GM18526 (cell line): ENCODE measurements around the gene SORCS2.

Source experiments
- POLR2A ChIP-seq: IDR thresholded peaks from 3 replicates; pipeline ENCODE4 v1.6.1; 2011; ENCODE audit not compliant: insufficient read length; ENCODE audit errors: extremely low read depth

The SORCS2 gene

DNA sequence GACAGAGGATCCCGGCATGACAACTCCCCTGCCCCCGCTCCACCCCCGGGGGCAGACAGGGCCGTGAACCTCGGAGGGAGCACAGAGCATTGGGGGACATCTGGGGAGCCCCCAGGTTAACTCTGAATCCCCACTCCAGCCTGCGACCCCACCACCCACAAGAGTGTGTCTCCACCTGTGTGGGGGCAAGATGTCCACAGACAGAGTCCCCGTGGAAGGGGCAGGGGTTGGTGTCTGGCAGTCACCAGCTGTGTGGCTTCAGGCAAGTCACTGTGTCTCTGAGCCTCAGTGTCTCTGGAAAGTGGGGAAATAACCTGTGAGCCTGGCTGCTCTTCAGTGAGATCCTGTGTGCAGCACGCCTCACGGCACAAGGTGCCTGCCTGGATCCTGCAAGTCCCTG lies 508.3 kb downstream of the SORCS2 start:
- TF ChIP-seq POLR2A = no peak

DNA sequence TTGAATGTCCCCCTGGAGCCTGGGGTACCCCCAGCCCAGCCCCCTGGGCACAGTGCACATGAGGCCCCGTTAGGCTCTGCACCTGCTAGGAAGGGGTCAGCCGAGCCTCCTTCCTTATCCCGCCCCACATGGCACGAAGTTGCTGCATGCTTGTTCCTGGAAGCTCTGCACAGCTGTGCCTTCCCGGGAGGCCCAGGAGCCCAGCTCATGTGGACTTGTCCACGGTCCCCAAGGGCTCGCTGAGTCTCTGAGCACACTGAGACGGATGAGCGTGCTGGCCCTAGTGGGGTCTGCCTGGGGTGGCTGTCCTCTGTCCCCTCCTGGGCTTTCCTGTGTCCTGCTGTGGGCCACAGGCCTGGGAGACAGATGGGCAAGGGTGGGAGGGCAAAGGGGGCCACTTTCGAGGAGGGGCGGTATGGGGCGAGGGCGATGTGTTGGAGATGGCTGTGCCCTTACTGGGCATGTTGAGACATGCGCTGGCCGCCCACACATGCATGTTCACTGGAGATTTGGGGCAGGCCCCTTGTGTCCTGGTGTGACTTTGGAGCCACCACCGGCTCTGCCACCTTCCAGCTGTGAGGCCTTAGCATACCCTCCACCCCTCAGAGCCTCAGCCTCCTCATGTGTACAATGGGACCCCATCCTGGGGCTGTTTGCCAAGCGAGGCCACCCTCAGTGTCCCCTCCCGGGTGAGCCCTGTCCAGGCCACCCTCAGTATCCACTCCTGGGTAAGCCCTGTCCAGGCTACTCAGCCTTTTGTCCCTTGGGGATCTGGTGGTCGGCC lies 509.7 kb downstream of the SORCS2 start:
- no peak for TF ChIP-seq POLR2A

DNA sequence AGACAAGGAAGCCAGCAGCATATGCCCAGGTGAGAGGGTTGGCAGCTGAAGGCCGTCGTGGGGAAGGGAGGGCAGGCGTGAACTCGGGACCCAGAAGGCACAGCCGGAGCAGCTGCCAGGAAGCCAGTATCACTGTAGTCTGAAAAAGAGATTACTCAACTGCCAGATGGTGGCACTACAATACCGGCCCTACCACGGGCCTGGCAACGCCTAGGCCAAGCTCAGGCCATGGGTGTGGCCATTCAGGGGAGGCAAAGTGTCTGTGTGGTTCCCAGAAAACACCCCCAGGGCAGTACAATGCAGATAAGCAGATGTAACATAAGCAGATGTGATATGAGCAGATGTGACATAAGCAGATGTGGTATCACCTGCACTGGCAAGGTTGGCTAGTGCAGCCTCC lies 511.4 kb downstream of the SORCS2 start:
- no peak for TF ChIP-seq POLR2A

DNA sequence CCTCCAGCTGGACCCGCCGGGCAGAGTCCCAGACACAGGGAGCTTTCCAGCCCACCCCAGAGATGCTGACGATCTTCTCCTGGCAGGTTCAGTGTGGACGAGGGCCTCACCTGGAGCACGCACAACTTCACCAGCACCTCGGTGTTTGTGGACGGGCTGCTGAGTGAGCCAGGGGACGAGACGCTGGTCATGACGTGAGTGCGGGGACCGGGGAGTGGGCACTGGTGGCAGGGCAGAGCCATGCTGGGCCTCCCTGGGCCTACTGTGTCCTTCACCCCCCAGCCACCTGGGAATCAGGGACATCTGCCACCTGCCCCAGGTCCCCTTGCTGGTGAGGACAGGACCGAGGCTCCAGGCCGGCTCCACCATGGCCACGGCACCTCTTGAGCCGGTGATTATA lies 511.8 kb downstream of the SORCS2 start:
- no peak for TF ChIP-seq POLR2A

DNA sequence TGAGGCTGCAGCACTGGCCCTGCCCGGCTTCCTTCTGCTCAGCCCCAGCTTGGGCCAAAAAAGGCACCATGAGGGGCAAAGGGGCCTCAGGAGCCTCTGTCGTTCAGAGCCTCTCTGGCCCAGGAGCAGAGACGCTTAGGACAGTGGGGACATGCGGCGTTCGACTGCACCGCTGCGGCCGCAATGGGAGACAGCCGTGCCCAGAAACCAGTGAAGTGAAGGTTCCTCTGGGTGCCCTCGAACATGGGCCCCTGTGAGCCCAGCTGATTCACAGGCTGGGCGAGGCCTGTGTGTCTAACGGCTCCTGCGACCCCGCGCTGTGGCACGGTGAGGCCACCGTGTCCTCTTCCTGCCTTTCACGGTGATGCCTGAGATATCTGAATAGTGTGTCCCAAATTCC lies 512.3 kb downstream of the SORCS2 start:
- no peak for TF ChIP-seq POLR2A

DNA sequence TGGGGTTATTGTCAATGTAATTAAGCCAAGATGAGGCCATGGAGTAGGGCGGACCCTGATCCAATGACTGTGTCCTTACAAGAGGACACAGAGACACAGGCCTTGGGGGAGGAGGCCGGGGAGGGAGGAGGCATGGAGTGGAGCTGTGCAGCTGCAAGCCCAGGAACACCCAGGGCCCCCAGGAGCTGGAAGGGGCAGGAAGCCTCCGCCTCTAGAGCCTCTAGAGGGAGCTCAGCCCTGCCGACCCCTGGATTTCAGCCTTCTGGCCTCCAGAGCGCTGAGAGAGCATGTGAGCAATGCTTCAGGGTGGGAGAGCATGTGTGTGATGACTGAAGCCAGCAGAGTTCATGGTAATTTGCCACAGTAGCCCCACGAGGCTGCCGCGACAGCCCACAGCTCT lies 512.7 kb downstream of the SORCS2 start:
- no peak for TF ChIP-seq POLR2A

DNA sequence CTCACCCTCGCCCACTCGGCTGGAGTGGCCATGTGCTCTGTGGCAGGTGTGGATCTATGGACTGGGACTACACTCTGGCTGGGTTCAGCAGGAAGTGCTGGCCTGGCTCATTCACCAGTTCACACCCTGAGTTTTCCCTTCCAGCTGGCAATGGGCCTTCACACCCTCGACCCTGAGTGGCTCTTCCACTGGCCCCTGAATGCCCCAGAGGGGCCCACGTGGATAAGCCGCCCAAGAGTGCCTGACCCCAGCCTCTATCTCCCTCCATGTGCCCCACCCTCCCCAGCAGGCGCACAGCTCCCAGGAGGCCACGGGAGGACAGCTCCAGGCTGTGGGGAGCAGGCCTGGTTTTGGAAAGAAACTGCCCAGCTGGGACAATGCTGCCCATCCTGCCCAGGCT lies 513.3 kb downstream of the SORCS2 start:
- TF ChIP-seq POLR2A = no peak

DNA sequence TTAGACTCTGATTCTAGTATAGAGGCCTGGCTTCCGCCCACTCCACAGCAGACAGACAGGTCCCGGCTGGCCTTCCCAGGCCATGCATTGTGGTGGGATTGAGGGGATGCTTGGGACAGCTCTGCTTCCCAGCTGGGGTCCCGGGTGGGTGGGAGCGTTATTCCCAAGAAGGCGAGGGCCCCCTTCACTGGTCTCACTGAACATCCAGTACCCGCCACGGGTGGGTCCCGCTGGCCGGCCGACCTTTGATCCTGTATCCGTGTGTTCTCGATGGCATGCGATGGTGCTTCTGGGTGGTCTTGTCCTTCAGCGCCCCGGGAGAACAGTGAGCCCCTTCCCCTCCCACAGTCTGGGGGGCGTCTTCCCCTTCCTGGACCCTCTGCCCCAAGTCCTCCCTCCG lies 515.9 kb downstream of the SORCS2 start:
- no peak for TF ChIP-seq POLR2A

DNA sequence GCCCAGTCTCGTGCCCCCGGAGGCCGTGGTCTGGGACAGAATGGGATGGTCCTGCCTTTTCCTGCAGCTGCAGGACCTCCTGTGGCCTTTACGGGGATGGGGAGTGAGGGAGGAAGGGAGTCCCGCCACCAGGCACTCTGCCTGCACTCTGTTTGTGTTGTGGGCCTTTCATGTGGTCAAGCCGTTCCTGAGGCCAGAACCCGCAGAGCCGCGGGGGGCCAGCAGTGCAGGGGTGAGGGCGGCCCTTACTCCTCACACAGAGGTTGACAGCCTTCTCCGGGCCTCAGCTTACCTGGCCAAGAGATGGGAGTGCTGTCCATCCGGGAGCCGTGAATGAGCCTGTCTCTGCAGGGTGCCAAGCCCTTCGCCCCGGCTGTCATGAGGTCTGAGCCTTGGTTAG lies 516.6 kb downstream of the SORCS2 start:
- TF ChIP-seq POLR2A = no peak

DNA sequence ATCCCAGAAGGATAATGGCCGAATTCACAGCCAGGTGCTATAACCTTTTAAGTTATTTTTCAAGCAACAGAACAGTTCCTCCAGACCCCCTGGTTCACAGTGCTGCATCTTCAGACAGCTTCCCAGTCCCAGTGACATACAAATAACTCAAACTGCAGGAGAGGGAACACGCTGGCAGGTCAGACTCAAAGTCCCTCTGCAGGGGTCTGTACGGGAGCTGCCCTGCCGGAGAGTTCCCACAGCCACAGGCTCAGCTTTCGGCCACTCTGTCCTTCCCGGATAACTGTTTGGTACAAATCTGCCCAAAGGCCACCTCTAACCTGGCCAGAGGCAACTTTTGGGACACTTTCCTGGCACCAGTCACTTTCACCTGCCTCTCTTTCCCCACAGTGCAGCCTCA lies 517.1 kb downstream of the SORCS2 start:
- no peak for TF ChIP-seq POLR2A

DNA sequence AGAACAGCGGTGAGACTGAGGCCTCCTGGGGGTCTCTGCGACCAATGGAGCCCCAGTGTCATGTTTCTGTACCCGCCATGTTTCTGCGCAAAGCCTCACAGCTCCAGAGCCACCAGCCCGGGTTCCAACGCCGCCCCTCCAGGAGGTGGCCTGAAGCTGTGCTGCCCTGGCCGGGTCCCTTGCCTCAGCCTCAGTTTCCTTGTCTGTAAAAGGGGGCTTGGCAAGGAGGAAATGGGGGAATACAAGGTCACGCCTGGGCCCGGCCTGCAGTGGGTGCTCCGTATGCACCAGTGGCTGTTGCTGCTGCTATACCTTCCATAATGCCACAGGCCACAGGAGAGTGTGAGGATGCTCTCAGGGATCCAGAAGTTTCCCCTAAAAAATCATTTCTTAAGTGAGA lies 517.8 kb downstream of the SORCS2 start:
- TF ChIP-seq POLR2A = no peak

DNA sequence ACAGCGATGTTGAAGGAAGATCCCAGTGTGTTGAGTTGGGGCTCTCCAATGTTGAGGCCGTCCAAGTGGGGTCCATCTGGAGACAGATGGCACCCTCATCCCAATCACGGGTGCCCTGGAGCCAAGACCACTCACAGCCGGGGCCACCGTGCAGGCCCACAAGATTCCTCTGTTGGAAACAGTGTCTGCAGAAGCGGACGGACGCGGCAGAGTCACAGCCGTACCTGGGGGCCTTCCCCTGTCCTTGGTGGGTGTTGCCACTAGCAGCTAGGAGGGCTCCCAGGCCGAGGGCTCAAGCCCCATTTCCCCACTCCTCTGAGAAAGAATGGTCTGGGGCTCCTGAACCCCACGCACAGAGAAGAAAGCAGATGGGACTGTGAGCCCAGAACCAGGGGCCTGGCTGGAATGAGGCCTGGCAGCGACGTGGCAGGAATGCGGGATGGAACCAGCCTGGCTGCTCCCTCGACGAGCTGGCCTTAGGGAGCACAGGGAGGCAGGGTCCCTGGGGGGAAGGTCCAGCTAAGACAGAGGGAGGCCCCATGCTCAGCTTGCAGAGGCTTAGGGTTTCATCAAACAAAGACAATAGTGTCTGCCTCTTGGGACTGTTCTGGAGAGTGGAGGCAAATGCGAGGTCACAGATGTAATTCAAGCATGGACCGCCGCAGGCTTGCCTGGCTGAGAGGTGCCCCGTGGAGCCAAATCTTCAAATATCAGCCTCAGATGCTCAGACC lies 518.4 kb downstream of the SORCS2 start:
- no peak for TF ChIP-seq POLR2A

DNA sequence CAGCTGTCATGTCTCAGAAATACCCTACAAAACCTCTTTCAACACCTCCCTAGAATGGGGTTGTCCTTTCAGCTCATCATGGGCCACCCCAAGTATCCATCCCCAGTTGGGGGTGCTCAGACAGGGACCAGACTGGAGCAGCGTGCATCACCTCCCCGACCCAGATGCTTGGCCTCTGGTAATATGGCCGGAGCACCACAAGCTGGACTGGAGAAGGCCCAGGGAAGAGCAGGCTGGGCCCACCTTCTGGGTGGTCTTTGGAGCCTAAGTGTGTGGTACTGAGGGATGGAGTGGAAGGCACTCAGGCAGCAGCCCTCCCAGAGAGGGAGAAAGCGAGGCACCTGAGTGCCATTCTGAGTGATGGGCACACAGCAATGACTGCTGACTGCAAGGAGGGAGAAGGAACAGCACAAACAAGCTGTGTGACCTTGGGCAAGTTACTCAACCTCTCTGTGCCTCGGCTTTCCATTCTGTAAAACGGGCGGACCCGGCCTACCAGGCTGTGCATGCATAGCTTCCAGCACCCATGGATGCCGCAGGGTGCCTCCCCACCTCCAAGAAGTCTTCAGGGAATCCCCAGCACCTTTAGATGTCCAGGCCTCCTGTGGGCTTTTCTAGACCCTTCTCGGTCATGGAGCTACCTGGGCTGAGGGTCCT lies 519.1 kb downstream of the SORCS2 start:
- no peak for TF ChIP-seq POLR2A

DNA sequence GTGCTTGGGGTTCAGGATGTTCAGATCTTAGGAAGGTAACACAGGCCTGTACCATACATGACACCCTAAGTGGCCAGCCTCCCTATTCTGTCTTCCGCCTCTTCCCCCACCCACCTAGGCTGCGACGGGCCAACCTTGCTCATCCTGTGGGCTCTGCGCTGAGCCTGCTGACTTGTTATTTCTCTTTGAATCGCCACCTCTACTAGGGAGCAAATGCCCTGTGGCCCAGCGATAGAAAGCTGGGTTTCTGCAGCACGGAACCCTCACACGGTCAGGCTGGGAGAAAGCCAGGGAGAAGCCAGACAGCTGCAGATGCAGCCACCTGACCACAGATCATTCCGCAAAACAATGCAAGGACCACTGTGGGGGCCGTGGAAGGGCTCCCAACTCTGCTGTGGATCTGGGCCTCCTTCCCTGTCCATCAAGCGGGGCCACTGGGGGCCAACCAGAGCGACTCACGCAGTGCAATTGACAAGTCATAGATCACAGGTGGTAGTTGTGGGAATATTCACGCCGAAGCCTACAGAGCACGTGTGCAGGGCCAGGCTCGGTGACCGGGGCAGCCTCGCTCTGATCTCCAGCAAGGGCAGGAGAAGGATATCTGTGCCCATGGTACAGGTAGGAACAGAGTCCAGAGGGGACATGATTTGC lies 519.8 kb downstream of the SORCS2 start:
- no peak for TF ChIP-seq POLR2A

DNA sequence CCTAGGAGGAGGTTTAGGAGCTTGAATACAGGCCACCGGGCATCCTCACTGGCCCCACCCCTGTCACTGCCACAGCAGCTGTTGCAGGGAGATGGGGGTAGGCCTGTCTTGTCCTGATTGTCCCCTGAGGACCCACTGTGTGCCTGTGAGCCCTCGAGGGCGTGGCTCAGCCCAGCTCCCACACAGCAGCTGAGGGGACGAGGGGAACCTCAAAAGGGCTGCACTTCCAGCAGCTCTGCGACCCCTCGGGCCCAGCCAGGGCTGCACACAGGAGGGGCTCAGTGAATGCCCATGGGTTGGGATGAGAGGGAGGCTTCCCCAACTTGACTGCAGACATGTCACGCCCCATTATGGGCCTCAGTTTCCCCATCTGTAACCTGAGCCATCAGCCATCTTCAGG lies 521.4 kb downstream of the SORCS2 start:
- no peak for TF ChIP-seq POLR2A

DNA sequence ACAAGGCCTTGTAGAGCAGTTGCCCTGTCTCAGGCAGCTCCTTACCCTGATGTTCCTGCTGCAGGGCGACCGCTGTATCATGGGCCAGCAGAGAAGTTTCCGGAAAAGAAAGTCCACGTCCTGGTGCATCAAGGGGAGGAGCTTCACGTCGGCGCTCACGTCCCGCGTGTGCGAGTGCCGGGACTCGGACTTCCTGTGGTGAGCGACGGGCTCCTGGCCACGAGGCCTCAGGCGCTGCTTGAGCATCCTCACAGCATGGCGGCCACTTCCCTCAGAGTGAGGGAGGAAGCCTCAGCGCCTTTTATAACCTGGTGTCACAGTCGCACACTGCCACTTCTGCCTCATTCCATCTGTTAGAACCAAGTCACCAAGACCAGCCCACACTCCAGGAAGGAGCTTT lies 521.8 kb downstream of the SORCS2 start:
- no peak for TF ChIP-seq POLR2A
